COLO668 (cell line): ENCODE data around the gene DLG2.

Experiments used
- DNase-seq: peaks from one replicate; lab custom pipeline; 2025; ENCODE audit not compliant: unreplicated experiment; lab: John Stamatoyannopoulos, UW

The DLG2 gene

DNA sequence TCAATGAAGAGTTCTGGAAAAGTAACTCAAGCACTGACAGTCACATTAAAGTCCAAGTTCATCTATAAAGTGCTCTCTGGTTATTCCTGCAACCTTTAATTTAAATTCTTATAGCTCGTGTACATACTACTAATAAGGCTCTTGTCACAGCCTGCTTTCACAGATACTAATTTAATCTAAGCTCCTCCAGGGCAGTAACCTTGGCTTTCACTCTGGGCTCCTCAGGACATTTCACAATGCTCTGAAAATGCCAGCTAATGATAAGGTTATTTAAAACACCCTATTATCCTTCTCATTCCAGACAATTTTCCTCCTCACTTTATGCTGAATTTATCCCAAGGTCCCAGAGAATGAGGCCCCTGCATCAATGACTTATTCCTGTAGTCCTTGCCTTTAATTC, 2098.3 kb downstream of the DLG2 start:
- no peak for DNase-seq

GRCh38 chr11:83528225-83528624, 2098.9 kb downstream of the DLG2 start:
- DNase-seq = no peak

DNA sequence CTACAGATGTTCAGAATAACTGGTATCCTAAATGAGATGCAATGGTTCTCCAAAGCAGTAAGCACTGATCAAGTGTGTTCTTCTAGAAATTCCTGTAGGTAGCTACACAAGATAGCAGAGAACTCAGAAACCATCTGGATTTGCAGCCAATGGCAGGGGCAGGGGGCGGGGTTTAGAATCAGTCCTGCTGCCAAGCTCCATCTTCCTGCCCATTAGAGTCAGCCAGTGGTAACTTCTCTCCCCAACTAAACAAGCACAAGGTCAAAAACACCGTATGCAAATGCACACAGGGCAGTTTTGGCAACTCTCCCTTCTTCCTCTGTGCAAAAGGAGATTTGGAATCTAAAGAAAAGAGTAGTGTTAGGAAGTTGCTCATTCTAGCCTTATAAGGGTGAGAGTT, 2103.5 kb downstream of the DLG2 start:
- DNase-seq = no peak

DNA sequence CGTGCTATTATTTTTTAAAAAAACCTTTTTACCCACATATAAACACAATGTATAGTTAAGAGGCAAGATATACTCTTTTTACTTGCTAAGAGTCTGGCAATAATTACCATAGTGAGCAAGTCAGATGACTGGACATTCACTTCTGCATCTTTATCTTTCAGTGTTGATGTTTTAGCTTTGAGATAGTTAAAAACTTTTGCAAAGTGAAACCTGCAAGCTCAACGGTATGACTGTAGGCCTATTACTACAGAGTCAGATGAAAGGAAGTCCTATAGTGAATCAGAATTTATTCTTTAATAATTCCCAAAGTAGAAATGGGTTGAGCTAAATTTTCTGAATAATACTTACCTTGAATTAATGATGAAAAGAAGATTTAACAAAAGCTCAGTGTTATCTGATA, 2104.2 kb downstream of the DLG2 start:
- DNase-seq = no peak

GRCh38 chr11:83521647-83522596, 2105.2 kb downstream of the DLG2 start:
- peak; percentile 4 for DNase-seq

GRCh38 chr11:83520849-83521248, 2106.3 kb downstream of the DLG2 start:
- DNase-seq = no peak

- DNase-seq = no peak
Measured at GRCh38 chr11:83511646-83512045, 2115.5 kb downstream of the DLG2 start.

- no peak for DNase-seq
Measured at GRCh38 chr11:83510530-83511460, 2116.3 kb downstream of the DLG2 start.

- DNase-seq = no peak
Measured at GRCh38 chr11:83508804-83509203, 2118.3 kb downstream of the DLG2 start.

DNA sequence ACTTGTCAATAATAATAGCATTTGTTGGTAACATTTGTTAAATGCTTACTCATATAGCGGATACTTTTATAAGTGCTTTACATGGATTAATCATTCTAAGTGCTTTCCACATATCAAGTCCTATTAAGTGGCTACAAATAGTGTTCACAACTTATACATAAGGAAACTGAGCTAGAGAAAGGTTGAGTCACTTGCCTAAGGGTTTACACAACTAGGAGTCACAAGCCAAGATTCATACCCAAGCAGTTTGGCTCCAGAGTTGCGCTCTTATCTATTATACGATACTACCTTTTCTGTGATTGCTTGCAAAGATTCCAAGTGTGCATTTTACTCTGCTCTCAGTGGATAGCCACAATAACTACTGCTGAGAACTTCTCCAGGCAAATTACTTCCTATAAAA, 2125.1 kb downstream of the DLG2 start:
- DNase-seq = no peak

- no peak for DNase-seq
Measured at GRCh38 chr11:83493917-83494316, 2133.2 kb downstream of the DLG2 start.

DNA sequence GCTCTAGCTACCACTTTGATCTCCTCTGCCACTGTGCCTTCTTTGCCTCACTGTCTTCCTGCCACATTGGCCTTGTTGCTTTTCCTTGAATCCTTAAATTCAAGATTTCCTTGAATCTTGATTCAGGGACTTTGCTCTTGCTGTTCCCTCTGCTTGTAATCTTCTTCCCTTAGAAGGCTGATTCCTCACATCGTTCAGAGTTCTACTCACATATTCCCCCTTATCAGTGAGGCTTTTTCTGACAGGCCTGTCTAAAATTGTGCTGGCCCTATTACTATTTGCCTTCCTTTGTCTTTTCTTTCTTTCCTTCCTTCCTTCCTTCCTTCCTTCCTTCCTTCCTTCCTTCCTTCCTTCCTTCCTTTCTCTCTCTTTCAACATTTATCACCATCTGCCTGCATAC, 2134.1 kb downstream of the DLG2 start:
- no peak for DNase-seq

GRCh38 chr11:83483808-83484207, 2143.3 kb downstream of the DLG2 start:
- DNase-seq = no peak

DNA sequence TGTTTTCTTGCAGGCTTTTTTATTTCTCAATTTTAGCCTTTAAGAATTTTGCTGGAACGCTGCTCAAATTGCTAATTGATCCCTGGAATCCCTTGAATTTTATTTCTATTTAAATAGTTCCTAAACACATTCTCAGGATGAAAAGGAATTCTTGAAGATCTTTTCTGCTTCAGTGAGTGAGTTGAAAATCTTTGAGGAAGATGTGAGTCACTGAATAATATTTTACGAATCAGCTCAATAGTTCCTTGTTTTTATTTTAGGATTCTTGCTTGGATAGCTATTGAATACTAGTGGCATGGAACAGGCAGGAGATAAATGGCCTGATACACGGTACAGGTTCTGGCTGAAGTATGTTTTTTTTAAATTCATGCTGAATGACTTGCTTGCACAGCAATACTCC, 2146.3 kb downstream of the DLG2 start:
- DNase-seq = no peak

GRCh38 chr11:83480251-83480650, 2146.9 kb downstream of the DLG2 start:
- no peak for DNase-seq

GRCh38 chr11:83477772-83478171, 2149.4 kb downstream of the DLG2 start:
- no peak for DNase-seq

DNA sequence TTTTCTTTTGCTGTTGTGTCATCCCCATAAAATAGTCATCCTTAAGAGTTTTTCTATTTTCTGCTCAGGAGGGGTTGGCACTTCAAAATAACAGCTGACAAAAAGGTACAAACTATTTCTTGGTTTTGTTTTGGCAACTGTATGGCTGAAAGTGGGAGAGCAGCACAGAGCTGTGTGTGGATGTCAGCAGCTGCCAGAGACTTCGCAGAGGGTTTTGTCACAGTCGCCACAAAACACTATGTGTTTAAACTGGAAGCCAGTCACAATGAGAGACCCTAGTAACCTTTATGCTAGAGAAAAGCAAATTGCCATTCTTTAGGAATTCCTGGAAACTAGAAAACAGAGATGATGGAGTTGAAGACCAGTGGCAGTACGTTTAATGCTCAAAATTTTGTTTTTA, 2151.4 kb downstream of the DLG2 start:
- DNase-seq = no peak

- no peak for DNase-seq
Measured at GRCh38 chr11:83473743-83474142, 2153.4 kb downstream of the DLG2 start.

DNA sequence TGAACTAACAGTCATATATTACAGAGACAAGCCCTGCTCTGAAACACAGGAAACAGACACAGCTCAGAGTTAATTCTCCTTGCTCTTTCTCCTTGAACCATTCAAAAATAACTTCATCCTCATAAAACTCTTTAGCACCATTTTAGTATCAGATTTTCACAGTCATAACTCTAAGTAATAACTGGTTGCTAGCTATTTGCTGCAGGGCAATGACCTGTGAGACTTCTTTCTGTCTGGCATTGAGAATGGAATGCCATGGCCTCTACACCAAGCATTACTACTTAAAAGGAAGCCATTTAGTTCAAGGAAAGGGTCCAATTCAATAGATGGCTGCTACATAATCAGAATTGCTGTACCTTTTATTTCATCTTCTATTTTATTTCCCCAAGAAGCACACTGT, 2154.3 kb downstream of the DLG2 start:
- DNase-seq = no peak

DNA sequence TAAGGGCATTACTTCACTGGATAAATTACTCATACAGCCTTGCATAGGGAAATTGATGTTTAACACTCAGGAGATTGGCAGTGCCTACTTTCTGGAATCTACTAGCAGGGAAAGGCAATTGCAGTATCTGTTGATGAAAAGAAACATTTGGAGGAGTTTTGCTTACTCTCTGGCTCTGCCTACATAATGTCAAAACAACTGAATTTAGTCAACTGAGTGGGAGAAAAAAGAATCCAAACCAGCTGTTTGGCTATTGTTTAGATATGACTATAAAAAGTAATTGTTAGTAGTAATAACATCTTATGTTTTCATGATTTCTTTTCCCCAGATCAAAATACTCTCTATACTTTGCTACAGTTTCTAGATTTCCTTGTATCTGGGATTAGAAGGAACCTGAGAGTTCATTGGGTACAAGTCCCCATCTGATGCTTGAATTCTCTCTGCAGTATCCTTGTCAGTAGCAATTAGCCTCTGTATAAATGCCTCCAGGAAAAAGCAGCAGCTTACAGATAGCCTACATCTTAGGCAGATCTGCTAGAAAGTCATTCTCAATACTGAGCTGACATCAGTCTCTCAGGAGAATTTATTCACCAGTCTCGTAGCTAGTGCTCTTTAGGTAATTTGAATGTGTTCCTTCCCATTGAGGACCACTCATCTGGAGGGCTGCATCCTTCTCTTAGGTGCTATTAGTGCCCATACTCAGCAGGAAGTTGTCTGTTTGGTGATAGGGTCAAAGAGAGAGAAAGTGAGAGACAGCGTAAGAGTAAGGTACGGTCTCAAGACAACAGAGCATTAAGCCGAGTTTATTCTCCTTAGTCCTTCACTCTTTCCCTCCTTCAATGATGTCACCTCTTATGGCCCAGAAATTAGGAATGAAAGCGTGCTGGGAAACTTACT, 2155.1 kb downstream of the DLG2 start:
- no peak for DNase-seq

DNA sequence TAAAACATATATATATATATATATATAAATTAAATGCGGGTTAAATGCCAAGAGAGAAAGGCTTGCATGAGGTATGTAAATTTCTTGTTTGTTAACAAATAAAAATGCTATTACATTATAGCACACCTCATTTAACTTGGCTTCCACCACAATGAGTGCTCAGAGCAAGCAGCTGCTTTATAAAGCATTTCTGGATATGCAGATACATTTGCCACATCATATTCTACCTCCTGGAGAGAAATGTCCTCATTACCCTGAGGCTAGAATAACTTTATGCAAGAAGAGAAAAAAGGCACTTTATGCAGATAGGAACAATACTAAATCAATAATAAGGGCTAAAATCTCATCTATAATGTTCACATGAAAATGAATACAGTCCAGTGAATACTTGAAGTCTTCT, 2159.3 kb downstream of the DLG2 start:
- no peak for DNase-seq
